DND-41 (cell line): ENCODE measurements around the gene LTB4R2.

ENCODE experiments used
- ATAC-seq: fragments of 200-7000 bp; cut with Tn5 transposase; 3 replicates; pipeline ENCODE4 v1.9.1; 2021; ENCODE audit warnings: low read depth; ENCODE audit not compliant: insufficient read depth
- DNase-seq: peaks from one replicate; pipeline ENCODE4 v3.0.0-alpha.2; 2020
- H2AFZ ChIP-seq: 2 replicates; pipeline ENCODE4 v1.6.0; 2012; ENCODE audit warnings: low read depth, low read length
- H3K27ac ChIP-seq: 2 replicates; pipeline ENCODE4 v1.5.1; 2012; ENCODE audit warnings: low read length, inconsistent platforms
- H3K27me3 ChIP-seq: fragments of 200-600 bp; sonication (generic); 2 replicates; pipeline ENCODE4 v1.6.0; 2012; ENCODE audit warnings: low read length, mild to moderate bottlenecking, inconsistent platforms; ENCODE audit not compliant: insufficient read depth, poor library complexity
- H3K36me3 ChIP-seq: 2 replicates; pipeline ENCODE4 v1.5.1; 2012; ENCODE audit warnings: low read length, inconsistent platforms; ENCODE audit not compliant: insufficient read depth
- H3K4me1 ChIP-seq: 2 replicates; pipeline ENCODE4 v1.5.1; 2012; ENCODE audit warnings: mild to moderate bottlenecking, low read length; ENCODE audit not compliant: insufficient read depth
- H3K4me2 ChIP-seq: 2 replicates; pipeline ENCODE4 v1.6.0; 2012; ENCODE audit warnings: mild to moderate bottlenecking, moderate library complexity, low read length, inconsistent platforms; ENCODE audit not compliant: insufficient read depth
- H3K4me3 ChIP-seq, 2 experiments: fragments of 200-600 bp in 1 of 2; shearing (Covaris generic) in 1 of 2; 2 replicates each; pipeline ENCODE4 v1.5.1; 2012 to 2016; ENCODE audit warnings: inconsistent platforms in 2 of 2, low read length in 2 of 2, mild to moderate bottlenecking in 2 of 2, low read depth in 1 of 2, moderate library complexity in 1 of 2
- H3K79me2 ChIP-seq: 2 replicates; pipeline ENCODE4 v1.6.0; 2012; ENCODE audit warnings: low read length, inconsistent platforms; ENCODE audit not compliant: insufficient read depth
- H3K9ac ChIP-seq: 2 replicates; pipeline ENCODE4 v1.6.0; 2012; ENCODE audit warnings: low read depth, mild to moderate bottlenecking, inconsistent platforms, low read length, moderate library complexity
- H3K9me3 ChIP-seq: 2 replicates; pipeline ENCODE4 v1.5.1; 2012; ENCODE audit warnings: low read length, moderate library complexity, mild to moderate bottlenecking, inconsistent platforms; ENCODE audit not compliant: insufficient read depth, severe bottlenecking
- H4K20me1 ChIP-seq: 2 replicates; pipeline ENCODE4 v1.6.0; 2012; ENCODE audit warnings: low read length; ENCODE audit not compliant: insufficient read depth
- EZH2 ChIP-seq: IDR thresholded peaks from 3 replicates; pipeline ENCODE4 v1.6.1; 2012; ENCODE audit warnings: borderline replicate concordance, low read depth, mild to moderate bottlenecking, moderate library complexity, low read length, inconsistent platforms; ENCODE audit not compliant: severe bottlenecking
- TF ChIP-seq, protein P1 (sequence below): IDR thresholded peaks from 2 replicates; pipeline ENCODE4 v1.5.1; 2012; ENCODE audit warnings: borderline replicate concordance, low read length, moderate library complexity, mild to moderate bottlenecking; ENCODE audit not compliant: poor library complexity, severe bottlenecking; ENCODE audit errors: extremely low read depth

The LTB4R2 gene

DNA sequence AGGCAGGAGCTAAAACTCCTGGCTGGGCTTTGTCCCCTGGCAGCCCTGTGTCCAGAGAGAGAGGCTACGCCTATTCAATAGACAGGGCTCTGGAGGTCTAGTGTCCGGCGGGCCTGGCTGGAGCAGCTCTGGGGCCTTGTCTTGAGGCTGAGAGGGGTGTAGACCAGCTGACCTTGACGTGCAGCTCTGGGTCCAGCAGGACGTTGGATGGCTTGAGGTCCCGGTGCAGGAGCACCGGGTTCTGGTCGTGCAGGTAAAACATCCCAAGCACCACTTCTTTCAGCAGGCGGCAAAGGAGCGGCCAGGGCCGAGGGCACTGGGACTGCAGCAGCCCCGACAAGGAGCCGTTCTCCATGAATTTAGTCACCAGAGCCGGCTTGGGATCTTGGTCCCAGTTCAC lies 28.9 kb downstream of the LTB4R2 start:
- no peak overlapping the region for H3K4me3 ChIP-seq
- peaks cover 21% of the 10 kb centered on the region for H3K27me3 ChIP-seq
- no peak for DNase-seq

DNA sequence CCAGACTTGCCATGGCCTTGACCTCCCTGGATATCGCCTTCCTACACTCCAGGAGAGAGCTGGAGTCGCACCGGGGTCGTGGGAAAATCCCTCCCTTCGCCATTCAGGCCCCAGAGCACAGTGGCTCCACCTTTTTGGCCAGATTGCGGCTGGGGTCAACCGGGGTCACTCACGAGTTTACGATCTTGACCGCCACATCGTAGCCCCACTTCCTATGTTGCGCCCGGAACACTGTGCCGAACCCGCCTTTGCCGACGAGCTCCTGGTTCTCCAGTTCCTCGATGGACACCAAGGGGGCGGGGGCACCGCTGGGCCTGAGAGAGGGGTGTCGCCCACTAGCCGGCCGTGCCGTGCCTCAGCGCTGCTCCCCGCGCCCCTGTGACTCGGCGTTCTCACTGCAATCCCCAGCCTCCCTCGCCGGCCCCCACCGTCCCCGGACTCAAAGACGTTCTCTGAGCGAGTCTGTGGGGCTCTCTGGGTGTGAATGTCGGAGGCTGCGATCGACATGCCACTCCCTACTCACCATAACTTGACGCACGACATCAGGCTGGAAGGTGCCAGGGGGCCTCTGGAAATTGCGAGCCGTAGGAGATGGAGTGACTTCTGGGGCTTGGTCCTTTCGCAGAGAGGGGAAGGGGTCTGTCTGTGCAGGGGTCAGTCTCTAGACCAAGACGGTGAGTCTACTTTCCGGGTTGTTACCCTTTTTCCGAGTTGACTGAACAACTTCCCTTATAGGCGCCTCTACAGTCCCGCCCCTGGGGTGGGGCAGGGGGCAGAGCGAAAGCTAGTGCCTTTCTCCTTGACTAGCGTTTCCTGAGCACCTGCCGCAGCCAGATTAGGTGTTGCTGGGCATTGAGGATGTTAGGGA lies 29.6 kb downstream of the LTB4R2 start, which contains the start of gene RIPK3:
Gene RIPK3 (minus strand): TSS at position 708 of the 868 bp plus-strand sequence. CDS start 165 bp downstream, at position 543.
- H2AFZ ChIP-seq = no peak within 1 kb of the TSS
- no peaks in the 10 kb centered on the region for H3K4me1 ChIP-seq
- H3K36me3 ChIP-seq = no peaks in the 10 kb centered on the region
- DNase-seq (no peak), ATAC-seq (no peak)
- H3K27me3 ChIP-seq = peaks cover 21% of the 10 kb centered on the region
- H4K20me1 ChIP-seq = 0 out of 2 replicates have a peak, but pooled peaks cover 3% of the 10 kb centered on the region
- H3K9me3 ChIP-seq = no peaks in the 10 kb centered on the region
- TF ChIP-seq, protein P1, sequence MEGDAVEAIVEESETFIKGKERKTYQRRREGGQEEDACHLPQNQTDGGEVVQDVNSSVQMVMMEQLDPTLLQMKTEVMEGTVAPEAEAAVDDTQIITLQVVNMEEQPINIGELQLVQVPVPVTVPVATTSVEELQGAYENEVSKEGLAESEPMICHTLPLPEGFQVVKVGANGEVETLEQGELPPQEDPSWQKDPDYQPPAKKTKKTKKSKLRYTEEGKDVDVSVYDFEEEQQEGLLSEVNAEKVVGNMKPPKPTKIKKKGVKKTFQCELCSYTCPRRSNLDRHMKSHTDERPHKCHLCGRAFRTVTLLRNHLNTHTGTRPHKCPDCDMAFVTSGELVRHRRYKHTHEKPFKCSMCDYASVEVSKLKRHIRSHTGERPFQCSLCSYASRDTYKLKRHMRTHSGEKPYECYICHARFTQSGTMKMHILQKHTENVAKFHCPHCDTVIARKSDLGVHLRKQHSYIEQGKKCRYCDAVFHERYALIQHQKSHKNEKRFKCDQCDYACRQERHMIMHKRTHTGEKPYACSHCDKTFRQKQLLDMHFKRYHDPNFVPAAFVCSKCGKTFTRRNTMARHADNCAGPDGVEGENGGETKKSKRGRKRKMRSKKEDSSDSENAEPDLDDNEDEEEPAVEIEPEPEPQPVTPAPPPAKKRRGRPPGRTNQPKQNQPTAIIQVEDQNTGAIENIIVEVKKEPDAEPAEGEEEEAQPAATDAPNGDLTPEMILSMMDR = no peak
- no peak for TF ChIP-seq EZH2
- no peak within 1 kb of the TSS for H3K4me3 ChIP-seq
- H3K79me2 ChIP-seq = no peaks in the 10 kb centered on the region
- no peak within 1 kb of the TSS for H3K27ac ChIP-seq
- H3K4me2 ChIP-seq = no peak within 1 kb of the TSS
- no peak within 1 kb of the TSS for H3K9ac ChIP-seq

More for the DNA sequence above, 28.9 kb downstream of the LTB4R2 start:
- Histone ChIP-seq H3K4me2 (no peak overlapping the region), H3K27ac (no peak overlapping the region), H3K36me3 (no peaks in the 10 kb centered on the region), H3K4me1 (peaks cover 3% of the 10 kb centered on the region), H3K9me3 (no peaks in the 10 kb centered on the region), H4K20me1 (0 out of 2 replicates have a peak, but pooled peaks cover 3% of the 10 kb centered on the region), H3K79me2 (no peaks in the 10 kb centered on the region), H3K9ac (no peak overlapping the region), H2AFZ (no peak overlapping the region)
- ATAC-seq = no peak
- TF ChIP-seq EZH2 = no peak
- TF ChIP-seq, protein P1 = no peak

DNA sequence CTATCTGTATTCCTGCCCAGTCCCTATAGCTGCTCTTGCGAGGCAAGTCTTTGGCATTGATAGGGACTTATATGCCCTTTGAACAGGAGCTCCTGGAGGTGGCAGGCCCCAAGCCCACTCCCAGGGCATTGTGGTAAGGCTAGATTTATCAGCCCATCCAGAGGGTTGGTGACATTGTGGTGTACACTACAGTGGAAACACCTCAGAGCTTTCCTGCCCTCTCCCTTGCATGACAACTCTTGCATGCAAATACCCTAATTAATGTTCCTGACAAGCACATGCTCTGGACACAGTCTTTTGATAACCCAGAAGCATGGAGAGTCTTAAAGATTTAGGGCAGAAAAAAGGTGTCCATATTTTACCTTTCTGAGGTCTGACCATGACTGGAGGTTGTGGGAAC lies 30.7 kb downstream of the LTB4R2 start:
- Histone ChIP-seq H3K36me3 (no peaks in the 10 kb centered on the region), H3K9me3 (no peaks in the 10 kb centered on the region), H3K4me2 (no peak overlapping the region), H3K27me3 (peaks cover 21% of the 10 kb centered on the region), H3K27ac (no peak overlapping the region), H4K20me1 (no peaks in the 10 kb centered on the region), H2AFZ (no peak overlapping the region), H3K79me2 (no peaks in the 10 kb centered on the region), H3K9ac (no peak overlapping the region), H3K4me3 (no peak overlapping the region), H3K4me1 (no peaks in the 10 kb centered on the region)
- DNase-seq = no peak
- no peak for ATAC-seq
- TF ChIP-seq, protein P1 = no peak
- TF ChIP-seq EZH2 = no peak
